HG03095 (cell line): ENCODE results near the gene PID1.
"Not testable (repeated sequence)": the region's sequence is repeated elsewhere in the genome, so short reads cannot be mapped to it uniquely, and the experiment has no call there.

Experiments used
- ATAC-seq: cut with Tn5 transposase; IDR thresholded peaks from one replicate; pipeline ENCODE4 v1.9.1; 2021; ENCODE audit warnings: moderate library complexity; ENCODE audit not compliant: unreplicated experiment

Gene PID1

DNA sequence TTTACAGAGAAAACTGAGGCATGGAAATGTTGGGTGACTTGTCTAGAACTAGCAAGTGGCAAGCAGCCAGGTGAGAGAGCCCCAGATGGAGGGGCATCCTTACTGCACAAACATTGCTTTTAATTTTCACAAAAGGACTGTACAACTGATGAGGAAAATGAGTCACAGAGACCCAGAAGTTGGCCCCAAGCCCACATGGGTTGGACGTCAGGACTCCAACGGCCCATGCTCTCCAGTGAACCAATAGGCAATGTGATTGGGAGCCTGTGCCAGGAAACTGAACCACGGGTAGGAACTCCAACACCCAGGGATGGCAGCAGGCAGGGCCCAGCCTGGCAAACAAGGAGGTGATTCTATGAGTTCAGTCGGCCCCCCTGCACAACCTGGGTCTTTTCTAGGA lies 50.8 kb downstream of the PID1 start:
- no peak for ATAC-seq

GRCh38 chr2:229218329-229218921 lies 52.7 kb downstream of the PID1 start:
- no peak for ATAC-seq

- no peak for ATAC-seq
These were observed 58.8 kb downstream of the PID1 start for GRCh38 chr2:229212241-229212640.

- ATAC-seq = no peak
These were observed 60.4 kb downstream of the PID1 start for GRCh38 chr2:229210641-229211040.

DNA sequence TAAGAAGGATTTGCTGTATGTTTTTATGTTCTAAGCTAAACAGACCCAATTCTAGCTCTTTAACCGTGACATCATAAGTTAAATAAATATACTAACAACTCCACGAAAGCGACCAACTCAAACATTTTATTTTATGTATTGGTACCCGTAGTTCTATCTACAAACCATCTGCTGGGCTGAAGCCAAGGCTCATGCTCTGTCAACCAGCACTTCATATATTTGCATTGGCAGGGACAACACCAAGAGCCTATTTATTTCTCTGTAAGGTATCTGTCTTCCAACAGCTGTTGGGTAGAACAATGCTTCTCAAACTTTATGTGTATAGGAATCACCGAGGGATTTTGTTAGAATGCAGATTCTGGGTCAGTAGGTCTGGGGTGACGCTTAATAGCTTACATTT lies 64.5 kb downstream of the PID1 start:
- no peak for ATAC-seq

GRCh38 chr2:229205704-229206103 lies 65.4 kb downstream of the PID1 start:
- no peak for ATAC-seq

DNA sequence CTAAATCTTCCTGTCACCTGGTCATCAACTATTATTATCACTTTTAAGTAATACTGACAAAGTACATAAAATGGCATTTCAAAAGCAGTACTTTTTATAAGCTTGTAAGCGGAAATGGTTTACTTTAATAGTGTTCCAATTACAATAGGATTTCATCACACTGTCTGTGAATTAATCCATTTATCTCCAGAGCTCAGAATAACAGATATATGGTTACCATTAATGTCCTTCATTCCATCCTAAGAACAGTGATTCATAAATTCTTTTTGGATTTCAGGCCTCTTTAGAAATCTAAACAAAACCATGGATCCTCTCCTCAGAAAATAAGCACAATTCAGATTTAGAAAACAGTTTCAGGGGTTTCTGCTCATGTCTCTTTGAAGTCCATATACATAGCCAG lies 68.4 kb downstream of the PID1 start:
- ATAC-seq = no peak

DNA sequence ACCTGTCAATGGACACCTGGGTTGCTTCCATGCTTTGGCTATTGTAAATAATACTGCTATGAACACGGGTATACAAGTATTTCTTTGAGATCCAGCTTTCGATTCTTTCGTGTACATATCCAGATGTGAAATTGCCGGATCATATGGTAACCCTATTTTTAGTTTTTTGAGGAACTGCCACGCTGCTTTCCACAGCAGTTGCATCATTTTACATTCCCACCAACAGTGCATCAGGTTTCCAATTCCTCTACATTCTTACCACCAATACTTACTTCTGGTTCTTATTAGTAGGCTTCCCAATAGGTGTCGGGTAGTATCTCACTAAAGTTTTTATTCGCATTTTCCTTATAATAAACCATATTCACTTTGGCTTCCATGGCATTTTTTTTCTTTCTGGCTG lies 69.6 kb downstream of the PID1 start:
- ATAC-seq = no peak

DNA sequence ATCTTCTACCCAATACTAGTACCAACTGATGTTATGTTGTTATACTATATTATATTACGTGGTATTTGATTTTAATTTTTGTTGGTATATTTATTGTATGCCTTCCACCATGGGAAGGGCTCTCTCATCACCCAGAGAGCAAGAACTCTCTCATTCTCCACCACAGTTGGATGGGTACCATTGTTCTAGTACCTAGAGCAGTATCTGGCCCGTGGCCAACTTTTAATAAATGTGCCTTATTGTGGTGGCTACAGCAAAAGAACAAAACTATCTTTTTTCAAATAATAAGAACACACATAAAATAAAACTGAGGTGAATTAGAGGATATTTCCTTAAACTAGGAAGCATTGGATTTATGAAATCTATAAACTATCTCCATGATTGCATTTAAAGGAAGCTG lies 71.8 kb downstream of the PID1 start:
- ATAC-seq = no peak

- ATAC-seq = no peak
These were observed 74.6 kb downstream of the PID1 start for GRCh38 chr2:229196448-229196847.

DNA sequence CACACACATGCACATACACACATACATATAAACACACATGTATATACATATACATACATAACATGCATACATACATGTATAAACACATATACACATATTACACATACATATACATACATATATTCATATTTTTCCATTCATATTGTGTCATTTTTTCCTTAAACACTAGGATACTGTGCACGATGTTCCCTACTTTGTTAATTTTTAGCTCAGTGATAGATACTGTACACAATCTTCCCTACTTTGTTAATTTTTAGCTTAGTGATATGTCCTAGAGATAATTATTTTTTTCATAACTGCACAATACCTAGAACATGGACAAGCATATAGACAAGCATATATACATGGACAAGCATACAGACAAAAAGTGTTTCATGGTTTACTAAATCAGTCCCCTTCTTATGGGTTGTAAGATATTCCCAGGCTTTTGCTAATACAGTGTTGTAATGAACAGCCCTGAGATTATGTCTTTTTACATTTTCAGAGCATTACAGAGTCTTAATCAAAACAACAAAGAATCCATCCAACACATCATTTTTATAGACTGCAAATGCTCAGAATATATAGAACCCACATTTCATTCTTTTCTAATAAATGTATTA lies 75.6 kb downstream of the PID1 start:
- ATAC-seq = no peak

- ATAC-seq = no peak
These were observed 77.8 kb downstream of the PID1 start for GRCh38 chr2:229193281-229193680.

- ATAC-seq = no peak
These were observed 79.7 kb downstream of the PID1 start for GRCh38 chr2:229191413-229191812.

DNA sequence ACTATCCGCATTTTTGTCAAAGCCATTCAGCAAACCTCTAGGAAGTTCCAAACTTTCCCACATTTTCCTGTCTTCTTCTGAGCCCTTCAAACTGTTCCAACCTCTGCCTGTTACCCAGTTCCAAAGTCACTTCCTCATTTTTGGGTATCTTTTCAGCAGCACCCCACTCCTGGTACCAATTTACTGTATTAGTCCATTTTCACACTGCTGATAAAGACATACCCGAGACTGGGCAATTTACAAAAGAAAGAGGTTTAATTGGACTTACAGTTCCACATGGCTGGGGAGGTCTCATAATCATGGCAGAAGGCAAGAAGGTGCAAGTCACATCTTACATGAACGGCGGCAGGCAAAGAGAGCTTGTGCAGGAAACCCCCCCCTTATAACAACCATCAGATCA lies 84.0 kb downstream of the PID1 start:
- ATAC-seq = not testable (repeated sequence)

- no peak for ATAC-seq
These were observed 89.4 kb downstream of the PID1 start for GRCh38 chr2:229181641-229182040.

DNA sequence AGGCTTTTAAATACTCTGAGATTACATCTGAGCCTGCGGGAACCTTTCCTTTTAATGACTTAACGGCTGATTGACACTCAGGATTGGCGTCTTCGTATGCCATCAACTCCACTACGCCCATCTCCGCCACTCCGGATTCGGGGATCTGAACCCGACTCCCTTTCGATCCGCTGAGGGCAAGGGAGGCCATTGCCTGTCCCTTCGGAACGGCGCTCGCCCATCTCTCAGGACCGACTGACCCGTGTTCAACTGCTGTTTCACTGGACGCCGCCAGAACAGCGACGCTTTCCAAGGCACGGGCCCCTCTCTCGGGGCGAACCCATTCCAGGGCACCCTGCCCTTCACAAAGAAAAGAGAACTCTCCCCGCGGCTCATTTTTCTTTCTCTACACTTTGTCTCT lies 90.4 kb downstream of the PID1 start:
- no peak for ATAC-seq

GRCh38 chr2:229179628-229180027 lies 91.5 kb downstream of the PID1 start:
- ATAC-seq = no peak

- no peak for ATAC-seq
These were observed 92.4 kb downstream of the PID1 start for GRCh38 chr2:229178706-229179105.

DNA sequence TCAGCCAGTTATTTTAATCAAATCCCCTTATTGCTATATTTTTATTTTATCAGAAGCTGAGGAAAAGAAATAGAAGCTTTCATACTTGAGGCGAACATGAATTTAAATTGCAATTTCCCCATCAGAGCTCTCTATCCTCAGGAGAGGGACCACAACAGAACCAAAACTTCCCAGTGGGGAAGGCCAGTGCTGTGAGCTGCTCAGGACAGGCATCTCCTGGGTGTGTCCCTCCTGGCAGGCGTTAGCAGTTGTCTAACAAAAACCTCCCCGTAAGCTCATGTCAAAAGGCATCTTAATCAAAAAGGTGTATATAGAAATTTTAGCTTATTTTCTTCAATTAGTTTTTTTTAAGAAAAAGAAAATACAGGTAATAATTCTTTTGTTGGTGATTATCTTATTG lies 93.0 kb downstream of the PID1 start:
- no peak for ATAC-seq

DNA sequence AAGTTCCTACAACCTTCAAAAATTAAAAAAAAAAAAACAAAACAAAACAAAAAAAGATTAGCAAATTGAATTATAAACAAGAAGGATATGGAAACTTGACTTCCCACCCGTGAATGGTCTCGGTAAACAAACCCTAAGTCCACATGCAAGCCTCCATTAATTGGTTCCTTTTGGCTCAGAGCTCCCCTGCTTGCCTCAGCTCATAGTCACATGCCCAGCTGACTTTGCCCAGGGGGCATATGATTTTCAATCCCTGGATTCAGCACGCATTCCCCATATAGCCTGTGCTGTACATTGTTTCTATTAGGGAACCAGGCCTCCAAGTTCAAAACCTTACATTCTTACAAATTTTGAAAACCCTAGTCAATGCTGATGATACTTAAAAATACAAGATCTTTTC lies 95.0 kb downstream of the PID1 start:
- ATAC-seq = no peak

DNA sequence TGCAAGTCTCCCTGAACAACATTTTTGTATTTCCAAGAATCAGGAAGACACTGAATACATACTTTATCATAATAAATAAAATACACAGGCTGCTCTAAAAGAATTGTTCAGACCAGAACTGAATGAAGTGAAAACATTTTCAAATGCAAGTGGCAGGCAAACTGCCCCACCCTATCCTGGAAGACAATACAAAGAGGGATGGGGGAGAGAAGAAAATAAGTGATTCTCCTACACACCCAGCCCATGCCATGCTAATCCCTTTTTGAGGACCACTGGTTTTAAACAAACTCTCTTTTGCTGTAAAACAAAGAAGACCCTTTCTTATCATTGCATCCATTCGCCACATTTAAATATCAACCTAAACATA lies 95.6 kb downstream of the PID1 start:
- ATAC-seq = no peak

GRCh38 chr2:229174794-229175496 lies 96.1 kb downstream of the PID1 start:
- ATAC-seq = no peak
